Measurements from ENCODE around the gene NAALADL2.

NAALADL2 gene

DNA sequence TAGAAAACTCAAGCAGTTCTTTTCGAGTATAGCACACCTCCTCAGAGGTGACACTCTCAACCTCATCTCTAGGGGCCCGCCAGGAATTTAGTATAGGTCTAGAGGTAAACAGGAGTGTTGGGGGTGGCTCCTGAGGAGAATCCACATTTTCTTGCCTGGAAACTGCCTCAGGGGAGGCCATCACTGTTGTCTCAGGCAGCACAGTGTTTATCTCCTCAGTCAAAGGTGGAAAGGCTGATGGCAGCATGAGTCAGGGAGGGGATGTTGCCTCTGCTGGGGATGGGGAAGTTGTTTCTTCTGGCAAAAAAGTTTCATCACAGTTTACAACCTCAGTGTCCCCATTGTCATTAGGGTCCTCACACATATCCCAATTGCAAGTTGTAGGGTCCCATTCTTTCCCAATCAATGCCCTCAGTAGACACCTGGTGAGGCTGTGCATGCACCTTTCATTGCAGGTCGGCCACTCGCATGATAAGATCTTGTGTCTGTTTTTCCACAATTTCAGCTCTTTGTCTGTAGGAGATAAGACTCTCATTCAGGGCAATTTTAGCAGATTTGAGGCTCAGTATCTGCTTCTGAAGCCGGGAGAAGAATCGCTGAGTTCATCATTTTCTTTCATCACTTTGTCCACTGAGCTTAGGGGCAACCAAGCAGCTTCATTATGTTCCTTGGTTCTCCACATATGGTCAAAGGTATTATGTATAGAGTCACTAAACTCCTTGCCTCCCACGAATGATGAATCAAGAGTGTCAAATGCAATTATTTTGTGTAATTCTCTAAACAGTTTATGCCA is 25.8 kb downstream of the NAALADL2 start:
- DNase-seq (ENCODE audit: low read depth in 2 of 3, low spot score in 2 of 3) = no peak

GRCh38 chr3:174891524-174892203 is 32.5 kb downstream of the NAALADL2 start:
- DNase-seq (ENCODE audit: low read depth in 2 of 3, low spot score in 2 of 3) = no peak

DNA sequence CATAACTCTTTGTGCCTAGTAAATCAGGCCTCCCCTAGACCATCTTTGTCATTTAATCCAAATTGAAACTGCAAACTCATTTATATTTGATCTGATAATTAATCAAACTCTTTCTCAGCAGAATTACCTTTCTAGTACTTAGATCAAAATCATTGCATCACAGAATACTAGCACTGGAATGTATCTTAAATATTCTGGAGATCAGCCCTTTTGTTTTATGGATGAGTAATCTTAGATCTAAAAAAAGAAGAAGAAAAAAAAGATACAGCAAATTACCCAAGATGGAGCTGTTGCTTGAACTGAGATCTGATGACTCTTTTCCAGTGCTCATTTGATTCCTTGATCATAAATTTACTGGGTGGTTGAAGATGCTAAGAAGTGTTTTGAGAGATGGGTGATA is 47.9 kb downstream of the NAALADL2 start:
- no peak for DNase-seq (ENCODE audit: low read depth in 2 of 3, low spot score in 2 of 3)

DNA sequence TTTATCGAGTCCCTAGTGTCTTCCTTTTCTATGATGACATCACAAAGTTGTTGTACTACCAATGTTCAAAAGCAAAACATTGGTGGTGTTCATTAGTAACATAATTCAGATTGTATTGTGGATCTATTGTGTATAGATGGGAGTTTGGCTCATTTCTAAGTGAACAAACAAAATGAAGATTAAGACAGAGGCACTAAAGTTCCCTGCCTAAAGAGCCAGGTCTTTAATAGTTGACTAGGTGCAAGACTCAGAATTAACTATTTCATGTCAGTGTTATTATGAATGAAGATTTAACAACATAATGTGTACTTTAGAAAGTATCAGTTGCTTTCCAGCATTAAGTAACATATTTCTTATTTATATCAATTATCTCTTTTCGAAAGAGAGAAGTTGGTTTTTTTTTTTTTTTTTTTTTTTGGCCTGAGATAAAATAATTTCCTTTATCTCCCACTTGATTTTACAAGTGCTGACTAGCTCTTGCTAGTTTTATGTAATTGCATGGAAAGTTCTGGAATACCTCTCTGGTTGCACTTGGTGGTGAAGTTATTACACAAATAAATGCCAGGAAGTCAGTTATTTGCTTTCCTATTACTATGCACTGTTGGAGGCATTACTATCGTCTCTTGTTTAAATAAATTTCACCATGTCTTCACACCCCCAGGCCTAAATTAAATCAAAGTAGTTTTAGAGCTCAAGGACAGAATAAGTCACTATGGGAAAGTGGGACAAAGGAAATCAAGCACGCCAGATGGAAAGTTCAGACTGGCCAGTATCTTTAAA is 48.7 kb downstream of the NAALADL2 start:
- DNase-seq (ENCODE audit: low read depth in 2 of 3, low spot score in 2 of 3) = no peak

- no peak for DNase-seq (ENCODE audit: low read depth in 2 of 3, low spot score in 2 of 3)
Measured at GRCh38 chr3:174931473-174932353, 72.6 kb downstream of the NAALADL2 start.

GRCh38 chr3:174936590-174936989 is 77.5 kb downstream of the NAALADL2 start:
- no peak for DNase-seq (ENCODE audit: low read depth in 2 of 3, low spot score in 2 of 3)

DNA sequence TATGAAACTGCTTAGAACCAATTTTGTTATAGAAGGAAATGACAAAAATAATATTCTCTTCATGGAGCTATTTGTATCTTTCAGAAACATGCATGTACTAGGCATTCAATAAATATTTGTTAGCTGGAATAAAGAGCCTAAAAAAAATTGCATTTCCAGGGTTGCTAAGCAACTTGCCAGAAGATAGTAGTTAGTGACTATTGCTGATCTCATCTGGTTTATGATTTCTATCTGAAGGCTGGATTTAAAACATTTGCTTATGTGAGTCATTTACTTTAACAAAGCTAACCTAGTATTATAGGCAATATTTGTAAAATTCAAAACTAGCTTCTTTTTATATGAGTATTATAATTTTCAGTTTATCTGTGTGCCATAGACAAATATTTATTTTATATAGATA is 78.3 kb downstream of the NAALADL2 start:
- DNase-seq (ENCODE audit: low read depth in 2 of 3, low spot score in 2 of 3) = no peak

- no peak for DNase-seq (ENCODE audit: low read depth in 2 of 3, low spot score in 2 of 3)
Measured at GRCh38 chr3:174938102-174938501, 79.0 kb downstream of the NAALADL2 start.

DNA sequence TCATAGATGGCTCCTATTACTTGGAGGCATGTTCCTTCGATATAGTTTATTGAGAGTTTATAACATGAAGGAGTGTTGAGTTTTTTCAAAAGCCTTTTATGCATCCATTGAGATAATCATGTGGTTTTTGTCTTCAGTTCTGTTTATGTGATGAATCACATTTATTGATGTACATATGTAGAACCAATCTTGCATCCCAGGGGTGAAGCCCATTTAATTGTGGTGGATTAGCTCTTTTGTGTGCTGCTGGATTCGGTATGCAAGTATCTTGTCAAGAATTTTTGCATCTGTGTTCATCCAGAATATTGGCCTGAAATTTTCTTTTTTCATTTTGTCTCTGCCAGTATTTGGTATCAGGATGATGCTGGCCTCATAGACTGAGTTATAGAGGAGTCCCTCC is 81.0 kb downstream of the NAALADL2 start:
- no peak for DNase-seq (ENCODE audit: low read depth in 2 of 3, low spot score in 2 of 3)

- DNase-seq (ENCODE audit: low read depth in 2 of 3, low spot score in 2 of 3) = no peak
Measured at GRCh38 chr3:174945276-174945675, 86.1 kb downstream of the NAALADL2 start.

DNA sequence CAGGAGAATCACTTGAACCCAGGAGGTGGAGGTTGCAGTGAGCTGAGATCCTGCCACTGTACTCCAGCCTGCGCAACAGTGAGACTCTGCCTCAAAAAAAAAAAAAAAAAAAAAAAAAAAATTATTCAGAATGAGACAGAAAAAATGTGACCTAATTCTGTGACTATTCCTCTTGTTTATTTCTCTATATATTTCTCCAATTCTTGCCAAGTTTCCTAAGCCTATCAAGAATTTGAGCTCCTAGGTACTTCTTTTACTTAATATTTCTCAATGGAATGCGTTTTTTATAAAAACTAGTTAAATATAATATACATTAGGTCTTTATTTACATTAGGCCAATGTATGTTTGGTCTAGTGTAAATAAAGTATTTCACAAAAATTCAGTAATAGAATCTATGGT is 86.8 kb downstream of the NAALADL2 start:
- DNase-seq (ENCODE audit: low read depth in 2 of 3, low spot score in 2 of 3) = no peak

DNA sequence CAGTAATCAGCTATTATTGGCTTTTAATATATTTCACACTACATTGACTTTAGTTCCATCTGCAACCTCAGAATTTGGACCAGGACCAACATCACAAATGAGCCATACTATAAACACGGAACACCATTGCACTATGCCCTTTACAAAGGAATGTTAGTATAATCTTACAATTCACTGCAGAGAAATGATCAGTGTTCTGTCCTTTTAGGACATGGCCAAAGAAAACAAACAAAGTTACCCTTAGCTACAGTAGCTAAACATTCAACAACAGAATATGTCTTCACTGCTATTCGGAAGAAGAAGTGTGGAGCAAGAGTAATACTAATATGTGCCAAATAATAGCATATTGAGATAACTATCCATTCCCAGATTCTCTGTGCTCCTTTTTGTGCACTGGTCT is 90.4 kb downstream of the NAALADL2 start:
- DNase-seq (ENCODE audit: low read depth in 2 of 3, low spot score in 2 of 3) = no peak

GRCh38 chr3:174951034-174951433 is 91.9 kb downstream of the NAALADL2 start:
- DNase-seq (ENCODE audit: low read depth in 2 of 3, low spot score in 2 of 3) = no peak

DNA sequence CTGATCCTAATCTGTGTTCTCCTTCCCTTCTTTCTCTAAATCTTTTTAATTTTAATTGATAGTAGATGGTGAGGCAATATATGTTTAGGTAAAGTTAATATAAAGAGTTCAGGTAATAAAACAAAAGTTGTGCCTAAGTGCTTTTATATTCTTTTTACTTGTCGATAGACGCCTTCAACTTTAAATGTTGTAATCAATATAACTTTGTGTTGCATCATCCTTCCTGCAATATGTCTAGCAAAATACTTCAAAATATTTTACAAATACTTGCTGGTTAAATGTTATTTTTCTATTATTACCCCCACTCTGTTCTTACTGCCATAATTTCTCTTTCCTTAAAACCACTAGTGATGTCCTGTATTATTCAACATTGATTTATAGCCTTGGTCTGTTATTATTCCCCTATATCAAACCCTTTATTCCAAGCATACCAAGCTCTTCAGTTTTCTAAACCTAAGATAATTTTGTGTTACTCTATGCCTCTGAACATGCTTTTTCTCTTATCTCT is 92.4 kb downstream of the NAALADL2 start:
- no peak for DNase-seq (ENCODE audit: low read depth in 2 of 3, low spot score in 2 of 3)

DNA sequence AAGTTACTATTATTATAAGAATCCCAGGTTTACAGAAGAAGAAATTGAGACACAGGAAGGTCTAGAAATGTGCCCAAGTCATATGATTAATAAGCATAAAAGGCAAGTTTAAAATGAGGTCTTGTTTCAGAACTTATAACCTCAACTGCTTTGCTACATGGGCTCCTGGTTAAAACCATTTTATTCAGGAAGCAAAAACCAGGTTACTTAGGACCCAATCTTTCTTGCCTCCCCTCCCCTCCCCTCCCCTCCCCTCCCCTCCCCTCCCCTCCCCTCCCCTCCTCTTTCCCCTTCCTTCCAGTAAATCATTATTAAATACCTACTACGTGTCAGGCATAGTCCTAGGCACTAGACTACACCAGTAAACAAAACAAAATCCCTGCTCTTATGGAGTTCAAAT is 93.9 kb downstream of the NAALADL2 start:
- no peak for DNase-seq (ENCODE audit: low read depth in 2 of 3, low spot score in 2 of 3)

DNA sequence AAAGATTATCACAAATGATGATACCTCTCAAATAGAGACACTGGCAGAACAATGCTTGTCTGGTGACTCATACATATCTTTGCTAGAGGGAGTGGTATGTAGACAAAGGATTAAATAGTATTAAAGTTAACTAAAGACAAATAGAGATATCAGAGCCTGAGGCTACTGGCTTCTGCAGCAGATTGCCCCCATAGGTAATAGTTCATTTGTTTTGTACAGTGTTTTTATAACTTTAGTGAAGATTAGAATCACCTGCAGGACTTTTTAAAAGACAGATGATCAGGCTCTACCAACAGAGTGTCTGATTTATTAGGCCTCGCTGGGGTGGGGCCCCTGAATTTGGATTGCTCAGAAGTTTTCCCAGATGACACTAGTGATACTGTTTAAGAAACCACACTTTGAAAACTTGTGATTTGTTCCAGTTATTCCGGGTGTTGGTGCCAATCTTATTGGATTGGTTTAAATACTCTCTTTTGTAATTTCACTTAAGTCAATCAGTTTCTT is 96.4 kb downstream of the NAALADL2 start:
- DNase-seq (ENCODE audit: low read depth in 2 of 3, low spot score in 2 of 3) = no peak

- no peak for DNase-seq (ENCODE audit: low read depth in 2 of 3, low spot score in 2 of 3)
Measured at GRCh38 chr3:174957081-174957480, 97.9 kb downstream of the NAALADL2 start.

DNA sequence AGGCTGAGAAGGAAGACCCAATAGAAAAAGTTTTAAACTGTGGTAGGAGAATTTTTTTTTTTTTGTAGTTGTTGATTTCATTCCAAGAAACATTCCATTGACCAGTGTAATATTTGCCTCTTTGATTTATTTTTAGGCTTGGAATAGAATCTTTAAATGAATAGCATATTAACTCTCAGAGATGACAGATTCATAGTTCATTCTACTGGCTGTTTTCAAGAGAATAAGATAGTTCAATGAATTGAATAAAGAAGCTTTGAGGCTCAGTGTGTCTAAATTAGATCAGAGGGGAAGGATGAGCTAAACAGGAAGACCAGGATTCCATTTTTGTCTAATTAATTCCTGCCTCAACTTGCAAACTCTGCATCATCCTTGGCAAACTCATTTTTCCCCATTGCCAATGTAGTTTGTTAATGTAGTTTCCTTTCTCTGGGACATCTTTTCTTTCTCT is 98.4 kb downstream of the NAALADL2 start:
- DNase-seq (ENCODE audit: low read depth in 2 of 3, low spot score in 2 of 3) = no peak

DNA sequence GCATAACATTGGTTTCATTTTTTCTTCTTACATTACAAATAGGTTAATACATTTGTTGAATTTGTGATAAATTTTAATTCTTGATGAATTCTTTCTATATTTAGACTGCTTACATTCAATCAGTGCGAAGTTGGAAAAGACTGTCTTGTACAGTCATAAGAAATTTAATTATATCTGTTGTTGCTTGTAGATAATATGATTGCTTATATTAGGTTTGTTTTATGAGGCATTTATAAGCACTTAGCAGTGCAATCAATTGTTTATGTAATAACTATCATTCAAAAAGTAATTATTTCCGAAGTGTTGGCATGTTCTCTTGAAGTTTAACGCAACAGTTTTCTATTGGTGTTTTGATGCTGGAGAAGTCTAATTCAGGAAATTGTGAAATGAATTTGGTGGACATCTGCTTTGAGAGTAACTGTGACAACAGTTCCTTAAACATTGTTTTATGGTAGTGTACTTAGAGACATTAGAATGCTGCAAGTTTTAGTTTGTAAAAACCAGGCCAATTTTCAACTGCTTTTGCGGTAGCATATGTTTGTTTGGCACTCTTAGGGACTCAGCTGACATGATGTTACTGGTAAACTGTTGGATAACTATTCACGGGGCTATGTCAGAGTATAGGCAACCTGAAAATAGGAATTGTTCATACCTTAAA is 99.7 kb downstream of the NAALADL2 start:
- no peak for DNase-seq (ENCODE audit: low read depth in 2 of 3, low spot score in 2 of 3)

DNA sequence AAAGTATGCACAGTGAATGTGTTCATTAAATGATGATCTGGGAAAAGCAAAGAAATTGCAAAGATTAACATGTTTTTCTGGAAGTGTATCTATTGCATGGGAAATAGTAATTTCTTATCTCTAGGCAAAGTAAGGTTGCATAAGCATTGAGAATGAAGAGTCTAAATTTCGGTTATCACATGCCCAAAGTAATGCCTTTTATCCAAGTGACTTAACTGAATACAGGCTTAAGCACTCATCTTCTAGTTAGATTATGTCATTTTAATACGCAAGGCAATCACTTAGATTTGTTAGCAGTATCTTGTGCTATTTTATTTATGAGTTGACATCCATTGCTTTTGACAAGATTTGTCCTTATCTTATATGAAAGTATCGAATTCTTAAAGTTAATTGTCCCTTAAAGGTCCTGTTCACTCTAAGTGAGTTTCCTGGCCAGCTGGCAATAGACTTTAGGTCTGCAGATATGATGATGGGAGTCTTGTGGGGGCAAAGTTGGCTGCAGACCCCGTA is 100.5 kb downstream of the NAALADL2 start:
- DNase-seq (ENCODE audit: low read depth in 2 of 3, low spot score in 2 of 3) = no peak
